ENCODE measurements around the gene SPIRE2.

SPIRE2 gene

DNA sequence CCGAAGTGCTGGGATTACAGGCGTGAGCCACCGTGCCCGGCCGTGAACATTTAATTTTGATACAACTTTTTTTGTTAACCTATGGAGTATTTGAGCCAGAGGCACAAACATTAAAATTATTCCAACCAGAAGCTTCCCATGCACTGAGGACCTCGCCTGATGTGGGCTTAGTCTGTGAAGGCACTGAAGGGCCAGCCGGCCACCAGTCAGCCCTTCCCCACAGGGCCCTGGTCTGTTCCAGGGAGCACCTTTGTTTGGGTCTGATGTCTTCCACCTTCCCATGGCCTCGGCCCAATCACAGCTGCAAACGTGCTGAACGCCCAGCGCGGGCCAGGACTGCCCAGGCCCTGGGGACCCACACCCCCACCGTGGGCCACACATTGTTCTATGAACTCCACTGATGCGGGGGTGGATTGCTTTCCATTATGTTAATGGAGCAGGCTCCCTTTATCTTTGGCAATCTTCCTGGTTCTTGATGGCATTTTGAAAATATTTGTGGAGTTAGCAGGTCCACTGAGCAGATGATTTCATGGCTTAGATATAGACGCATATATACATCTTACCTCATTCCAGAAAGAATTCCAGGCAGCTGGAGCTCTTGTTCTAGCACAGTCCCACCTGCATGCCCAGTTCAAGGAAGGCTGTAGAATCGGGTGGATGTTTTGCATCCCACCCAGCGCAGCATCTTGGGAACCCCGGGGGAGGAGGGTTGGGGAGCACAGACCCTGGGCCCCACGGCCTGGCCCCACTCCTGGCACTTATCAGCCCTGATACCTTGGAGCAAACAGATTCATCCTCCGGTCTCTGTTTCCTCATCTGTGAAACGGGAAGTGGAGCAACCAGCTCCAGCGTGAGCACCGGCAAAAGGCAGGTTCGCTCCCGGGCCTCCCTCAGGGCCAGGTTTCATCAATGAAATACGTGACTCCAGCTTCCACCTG lies 14.5 kb downstream of the SPIRE2 start:
- no peak for DNase-seq

DNA sequence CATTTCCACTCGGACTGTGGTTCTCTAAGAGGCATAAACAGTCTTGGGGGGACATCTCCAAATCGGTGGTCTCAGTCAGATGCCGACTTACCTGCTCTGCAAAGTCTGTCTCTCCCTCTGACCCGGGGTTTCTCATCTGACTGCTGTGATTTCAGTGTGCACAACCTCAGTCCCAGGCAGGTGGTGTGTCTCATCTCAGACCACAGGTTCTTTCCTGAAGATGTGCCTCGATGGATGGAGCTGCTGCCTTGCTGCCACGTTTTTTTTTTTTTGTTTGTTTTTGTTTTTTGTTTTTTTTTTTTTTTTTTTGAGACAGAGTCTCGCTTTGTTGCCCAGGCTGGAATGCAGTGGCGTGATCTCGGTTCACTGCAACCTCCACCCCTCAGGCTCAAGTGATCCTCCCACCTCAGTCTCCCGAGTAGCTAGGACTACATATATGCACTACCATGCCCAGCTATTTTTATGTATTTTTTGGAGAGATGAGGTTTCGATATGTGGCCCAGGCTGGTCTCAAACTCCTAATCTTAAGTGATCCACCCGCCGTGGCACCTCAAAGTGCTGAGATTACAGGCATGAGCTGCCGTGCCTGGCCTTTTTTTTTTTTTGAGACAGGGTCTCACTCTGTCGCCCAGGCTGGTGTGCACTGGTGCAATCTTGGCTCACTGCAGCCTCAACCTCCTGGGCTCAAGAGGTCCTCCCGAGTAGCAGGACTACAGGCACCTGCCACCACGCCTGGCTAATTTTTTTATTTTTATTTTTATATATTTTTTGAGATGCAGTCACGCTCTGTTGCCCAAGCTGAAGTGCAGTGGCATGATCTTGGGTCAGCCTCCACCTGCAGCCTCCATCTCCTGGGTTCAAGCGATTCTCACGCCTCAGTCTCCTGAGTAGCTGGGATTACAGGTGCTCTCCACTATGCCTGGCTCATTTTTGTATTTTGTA lies 15.4 kb downstream of the SPIRE2 start:
- DNase-seq = no peak

DNA sequence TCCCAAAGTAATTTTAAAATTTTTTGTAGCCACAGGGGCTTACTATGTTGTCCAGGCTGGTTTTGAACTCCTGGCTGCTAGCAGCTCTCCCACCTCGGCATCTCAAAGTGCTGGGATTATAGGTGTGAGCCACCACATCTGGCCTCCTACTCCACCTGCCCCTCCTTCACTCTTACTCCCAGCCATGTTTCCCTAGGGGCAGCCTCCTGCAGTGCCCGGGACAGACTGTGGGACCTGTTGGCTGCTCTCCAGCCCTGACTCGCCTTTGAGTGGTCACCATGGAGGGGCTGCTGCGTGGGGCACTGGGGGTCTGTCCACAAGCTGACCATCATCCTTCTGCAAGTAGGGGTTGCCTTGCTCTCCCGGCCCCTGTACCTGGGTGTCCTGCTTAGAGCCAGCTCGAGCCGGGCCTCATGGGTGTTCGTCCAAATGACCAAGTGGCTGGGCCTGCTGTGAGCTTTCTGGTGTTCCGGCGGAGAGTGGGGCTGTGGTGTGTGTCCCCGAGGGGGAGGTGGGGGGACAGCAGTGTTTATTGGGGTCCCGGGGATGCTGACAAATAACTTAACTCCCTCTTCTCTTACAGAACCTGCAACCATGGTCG lies 16.6 kb downstream of the SPIRE2 start:
- DNase-seq = no peak

DNA sequence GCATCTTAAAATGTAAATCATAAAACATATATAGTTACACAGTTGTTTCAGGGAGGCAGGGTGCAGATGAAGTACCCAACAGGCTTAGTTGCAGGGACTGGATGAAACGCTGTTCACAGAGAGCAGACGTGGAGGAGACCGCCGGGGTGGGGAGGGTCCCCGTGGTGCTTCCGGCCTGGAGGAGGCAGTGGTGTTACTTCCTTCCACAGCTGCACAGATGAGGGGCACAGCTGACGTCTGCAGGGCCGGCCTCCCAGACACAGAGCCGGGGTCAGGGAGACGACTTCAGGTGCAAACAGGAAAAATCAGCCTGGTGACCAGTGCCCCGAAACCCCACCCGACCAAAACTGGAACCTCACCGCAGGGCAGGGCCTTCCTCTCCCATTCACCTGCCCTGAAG lies 17.1 kb downstream of the SPIRE2 start:
- DNase-seq = no peak

DNA sequence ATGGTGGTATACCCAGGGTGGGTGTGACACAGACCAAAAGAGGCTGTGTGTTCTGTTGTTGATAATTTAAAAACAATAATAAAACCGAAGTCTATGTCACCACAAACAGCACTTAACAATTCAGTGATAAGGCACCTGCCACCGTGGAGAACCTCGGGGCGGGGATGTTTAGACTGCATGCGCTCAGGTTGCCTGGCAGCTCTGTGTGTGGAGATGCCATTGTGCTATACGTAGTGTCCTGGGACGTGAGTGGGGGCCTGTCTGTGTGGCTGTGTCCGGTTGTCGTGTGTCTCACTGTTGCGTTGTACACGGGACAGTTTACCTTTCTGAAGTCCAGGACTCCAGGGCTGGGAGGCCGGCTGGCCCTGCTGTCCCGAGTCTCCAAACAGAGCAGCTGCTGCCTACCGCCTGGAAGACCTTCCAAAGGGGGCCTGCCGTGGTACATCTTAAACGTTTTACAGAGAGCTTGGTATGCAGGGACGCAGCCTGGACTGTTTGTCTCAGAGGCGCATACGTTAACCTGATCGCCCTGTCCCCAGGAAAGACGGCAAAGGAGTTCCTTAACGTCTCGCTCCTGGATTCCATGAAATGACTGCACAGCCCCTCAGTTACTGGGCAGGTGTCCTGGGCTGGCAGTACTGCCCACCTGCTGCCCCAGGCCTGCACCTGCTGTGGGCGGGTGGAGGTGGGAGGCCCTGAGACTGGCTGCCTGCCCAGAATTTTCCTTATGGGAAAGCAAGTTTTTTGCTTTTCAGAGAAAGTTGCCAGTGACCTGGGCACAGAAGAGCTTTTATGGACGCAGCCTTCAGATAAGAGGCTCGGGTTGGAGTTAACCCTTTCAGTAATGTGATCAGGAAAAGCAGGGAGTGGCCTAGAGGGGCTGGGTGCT lies 19.0 kb downstream of the SPIRE2 start:
- no peak for DNase-seq

- no peak for DNase-seq
Observed at GRCh38 chr16:89847940-89848297, 19.6 kb downstream of the SPIRE2 start.

DNA sequence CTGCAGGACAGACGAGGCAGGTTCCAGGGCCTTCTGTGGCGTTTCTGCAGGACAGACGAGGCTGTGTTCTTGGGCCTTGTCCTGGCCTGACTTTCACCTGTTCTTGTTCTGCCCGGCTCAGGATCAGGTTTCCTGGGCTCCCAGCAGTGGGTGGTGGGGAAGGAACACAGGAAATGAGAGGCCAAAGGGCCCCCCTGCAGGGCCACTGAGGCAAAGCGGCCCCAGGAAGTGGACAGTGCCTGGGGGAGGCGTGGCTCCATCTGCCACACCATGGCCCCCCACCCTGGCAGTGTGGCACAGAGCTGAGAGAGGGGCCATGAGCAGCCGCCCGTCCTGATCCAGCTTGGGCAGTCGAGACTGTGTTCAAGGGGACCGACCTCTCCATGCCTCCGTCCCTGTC lies 20.7 kb downstream of the SPIRE2 start:
- no peak for DNase-seq

DNA sequence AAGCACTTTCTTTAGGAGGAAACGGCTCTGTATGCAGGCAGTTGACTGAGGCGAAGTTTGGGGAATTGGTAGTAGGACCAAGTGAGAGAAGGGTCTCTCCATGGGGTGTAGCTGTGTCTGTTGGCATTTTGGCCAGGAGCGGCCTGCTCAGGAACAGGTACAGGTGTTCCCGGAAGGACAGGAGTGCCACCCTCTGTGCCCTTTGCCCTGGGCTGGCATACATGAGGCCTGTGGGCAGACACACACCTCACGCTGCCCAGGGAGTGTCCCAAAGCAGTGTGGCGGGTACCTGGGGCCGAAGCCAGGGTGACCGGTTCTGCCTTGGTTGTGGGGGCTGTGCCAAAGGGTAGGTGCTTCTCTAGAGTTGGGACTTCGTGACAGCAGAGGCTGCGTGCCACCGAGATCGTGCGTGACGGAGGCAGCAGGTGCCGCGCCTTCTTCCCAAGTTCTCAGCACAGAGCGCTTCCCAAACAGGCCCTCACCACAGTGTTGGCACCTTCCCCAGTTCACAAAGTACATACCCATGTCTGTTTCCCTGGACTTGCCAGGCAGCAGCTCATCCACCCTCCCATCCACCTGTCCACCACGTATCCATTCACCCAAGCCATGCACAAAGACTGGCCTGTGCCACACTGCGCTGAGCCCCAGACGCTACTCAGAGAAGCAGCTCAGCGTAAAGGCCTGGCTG lies 25.2 kb downstream of the SPIRE2 start:
- no peak for DNase-seq

- DNase-seq = no peak
Observed at GRCh38 chr16:89855301-89855945, 27.1 kb downstream of the SPIRE2 start.

- DNase-seq = no peak
Observed at GRCh38 chr16:89855986-89856385, 27.7 kb downstream of the SPIRE2 start.

GRCh38 chr16:89858973-89859614 lies 30.8 kb downstream of the SPIRE2 start:
- DNase-seq = no peak

DNA sequence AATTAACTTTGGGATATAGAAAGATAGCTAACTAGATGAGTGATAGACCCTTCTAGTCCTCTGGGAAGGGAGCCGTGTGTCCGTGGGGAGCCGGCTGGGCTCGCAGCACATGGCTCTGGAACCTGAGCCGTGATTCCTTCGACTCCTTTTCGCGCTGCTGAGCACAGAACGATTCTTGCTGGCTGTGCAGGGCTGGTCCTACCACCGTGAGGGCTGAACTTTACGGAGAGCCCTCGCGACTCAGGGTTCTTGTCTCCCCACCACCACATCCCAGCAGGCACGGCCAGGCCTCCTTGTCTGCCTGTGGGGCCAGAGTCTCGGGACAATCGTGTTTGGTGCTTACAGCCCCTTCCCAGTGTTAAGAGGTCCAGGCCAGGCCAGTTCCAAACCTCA lies 31.3 kb downstream of the SPIRE2 start:
- DNase-seq = no peak

DNA sequence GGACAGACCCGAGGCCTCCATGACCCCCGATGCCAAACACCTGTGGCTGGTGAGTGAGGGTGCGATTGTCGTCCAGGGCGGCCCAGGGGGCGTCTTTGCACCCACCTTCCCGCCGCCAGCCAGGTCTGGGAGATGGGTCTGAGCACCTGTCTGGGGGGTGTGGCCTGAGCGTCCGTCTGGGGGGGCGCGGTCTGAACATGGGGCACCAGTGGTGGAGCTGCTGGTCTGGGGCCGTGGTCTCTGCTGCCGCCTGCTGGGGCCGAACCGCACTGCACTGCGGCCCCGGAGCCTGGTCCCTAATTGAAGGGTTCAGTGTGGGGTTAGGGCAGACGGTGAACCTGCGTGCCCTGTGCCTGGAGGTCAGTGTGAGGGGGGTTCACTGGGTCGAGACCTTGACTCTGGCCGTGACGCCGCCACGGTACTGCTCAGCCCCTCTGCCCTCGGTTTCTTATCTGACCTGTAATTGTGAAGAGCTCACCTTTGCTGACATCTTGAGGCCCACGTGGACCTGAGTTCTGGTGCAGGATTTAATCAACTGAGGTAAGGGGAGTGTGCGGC lies 32.6 kb downstream of the SPIRE2 start:
- DNase-seq = peak; percentile 76

- no peak for DNase-seq
Observed at GRCh38 chr16:89861648-89862047, 33.4 kb downstream of the SPIRE2 start.

GRCh38 chr16:89862732-89863131 lies 34.5 kb downstream of the SPIRE2 start:
- DNase-seq = no peak

- no peak for DNase-seq
Observed at GRCh38 chr16:89863741-89864526, 35.7 kb downstream of the SPIRE2 start.

- DNase-seq = no peak
Observed at GRCh38 chr16:89864527-89864820, 36.2 kb downstream of the SPIRE2 start.

GRCh38 chr16:89867918-89868317 lies 39.6 kb downstream of the SPIRE2 start:
- no peak for DNase-seq

GRCh38 chr16:89869911-89870310 lies 41.6 kb downstream of the SPIRE2 start:
- no peak for DNase-seq

DNA sequence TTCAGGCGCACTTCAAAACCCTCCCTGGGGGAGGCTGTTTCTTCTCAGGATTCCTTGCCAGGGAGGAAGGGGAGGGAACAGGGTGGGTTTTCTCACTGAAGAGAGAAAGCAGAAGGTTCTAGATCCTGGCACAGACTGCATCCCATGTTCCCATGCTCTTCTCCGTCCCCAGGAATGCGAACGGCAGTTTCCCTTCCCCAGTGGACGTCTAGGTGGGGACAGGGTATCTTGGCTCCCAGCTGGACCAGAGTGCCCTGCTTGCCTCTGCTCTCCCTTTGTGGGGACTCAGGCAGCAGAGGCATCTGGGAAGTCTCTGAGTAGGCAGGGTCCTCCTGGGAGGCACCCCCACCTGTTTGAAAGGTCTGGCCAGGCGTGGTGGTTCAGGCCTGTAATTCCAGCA lies 42.2 kb downstream of the SPIRE2 start:
- DNase-seq = no peak

Data from activated naive CD4-positive, alpha-beta T cell treated with anti-CD3 and anti-CD28 coated beads, Interleukin-2, amount 50 U/mL, for 16 hours (primary cell).